HPDE6-E6E7 (cell line): Measurements from ENCODE around the gene OR2S2.
A peak's percentile ranks its signal among the peaks of the same experiment; 100 is the strongest.
"Not testable (repeated sequence)": the region's sequence is repeated elsewhere in the genome, so short reads cannot be mapped to it uniquely, and the experiment has no call there.

Experiments
- DNase-seq: peaks from one replicate; pipeline ENCODE4 v3.0.0; 2011; ENCODE audit warnings: missing footprints; ENCODE audit errors: extremely low spot score

OR2S2 gene

GRCh38 chr9:35933550-35934067, 24.3 kb downstream of the OR2S2 start:
- no peak for DNase-seq

DNA sequence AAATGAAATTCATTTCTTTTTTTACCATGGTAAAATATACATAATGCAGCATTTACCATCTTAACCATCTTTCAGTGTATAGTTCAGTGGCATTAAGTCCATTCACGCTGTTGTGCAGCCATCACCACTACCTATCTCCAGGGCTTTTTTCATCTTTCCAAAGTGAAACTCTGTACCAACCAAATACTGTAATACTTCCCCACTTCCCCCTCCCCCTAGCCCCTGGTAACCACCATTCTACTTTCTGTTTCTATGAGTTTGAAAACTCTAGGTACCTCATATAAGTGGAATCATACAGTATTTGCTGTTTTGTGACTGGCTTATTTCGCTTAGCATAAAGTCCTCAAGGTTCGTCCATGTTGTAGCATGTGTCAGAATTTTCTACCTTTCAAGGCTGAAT, 25.2 kb downstream of the OR2S2 start:
- DNase-seq: no peak

DNA sequence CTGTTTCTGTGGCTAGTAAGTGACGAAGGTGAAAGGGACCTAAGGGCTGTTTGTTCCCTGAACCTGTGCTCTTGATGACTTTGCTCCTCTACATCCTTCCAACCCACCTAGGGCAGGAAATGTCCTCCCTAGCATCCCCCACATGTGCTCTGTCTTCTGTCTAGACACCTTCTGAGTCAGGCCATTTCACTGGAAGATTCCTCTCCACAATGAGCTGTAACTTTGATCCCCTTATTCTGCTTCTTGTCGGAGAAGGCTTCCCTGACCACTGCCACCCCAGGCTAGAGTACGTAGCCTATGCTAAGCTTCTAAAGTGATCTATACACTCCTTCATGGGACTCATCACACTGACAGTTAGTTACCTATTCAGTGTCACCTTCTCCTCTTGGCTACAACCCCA, 27.0 kb downstream of the OR2S2 start:
- DNase-seq: no peak

DNA sequence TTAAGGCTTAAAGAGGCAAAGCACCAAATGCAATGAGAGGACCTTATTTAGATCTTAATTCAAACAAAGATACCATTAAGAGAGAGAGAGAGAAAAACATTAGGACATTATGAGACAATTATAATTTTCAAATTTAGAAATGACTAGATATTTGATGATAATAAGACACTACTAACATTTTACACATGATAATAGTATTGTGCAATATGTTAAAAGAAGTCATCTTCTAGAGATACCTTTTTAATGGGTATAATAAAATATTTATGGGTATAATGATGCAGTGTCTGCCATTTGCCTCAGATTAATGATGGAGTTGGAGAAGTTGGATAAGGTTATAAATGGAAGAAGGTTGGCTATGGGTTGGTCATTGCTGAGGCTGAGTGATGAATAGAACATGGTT, 27.4 kb downstream of the OR2S2 start:
- DNase-seq: no peak

GRCh38 chr9:35929453-35929718, 28.6 kb downstream of the OR2S2 start:
- DNase-seq: no peak

- no peak for DNase-seq
Observed at GRCh38 chr9:35928591-35929452, 29.1 kb downstream of the OR2S2 start.

DNA sequence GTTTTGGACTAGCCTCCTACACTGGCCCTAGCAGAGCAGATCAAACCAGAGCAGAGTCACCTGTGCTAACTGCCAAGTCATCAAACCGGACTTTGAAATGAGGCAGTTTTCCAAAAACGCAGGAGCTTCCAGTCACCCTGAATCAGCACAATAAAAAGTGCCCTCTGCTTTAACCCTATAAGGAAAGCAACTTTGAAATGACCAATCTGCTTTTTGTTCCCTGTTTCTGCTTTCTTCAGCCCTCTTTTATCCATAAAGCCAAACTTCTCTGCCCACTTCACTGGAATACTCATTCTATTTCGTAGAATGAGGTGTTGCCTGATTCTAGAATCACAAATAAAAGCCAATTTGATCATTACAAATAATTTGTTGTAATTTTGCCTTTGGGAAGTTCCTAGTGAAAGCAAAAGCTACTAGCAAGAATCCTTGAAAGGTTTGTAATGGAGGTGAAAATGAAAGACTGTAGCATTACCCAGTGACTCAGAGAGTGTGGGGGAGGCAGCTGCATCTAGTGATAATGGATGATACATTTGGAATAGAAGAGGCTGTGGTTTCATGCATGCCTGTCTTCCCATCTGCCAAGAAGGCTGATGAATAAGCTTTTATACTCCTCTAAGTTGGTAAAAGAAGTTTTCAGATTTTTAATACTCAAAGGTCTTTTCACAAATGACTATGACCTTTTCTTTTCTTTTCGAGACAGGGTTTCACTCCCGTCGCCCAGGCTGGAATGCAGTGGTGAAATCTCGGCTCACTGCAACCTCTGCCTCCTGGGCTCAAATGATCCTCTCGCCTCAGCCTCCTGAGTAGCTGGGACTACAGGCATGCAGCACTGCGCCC, 33.8 kb downstream of the OR2S2 start:
- DNase-seq: peak; percentile 84

DNA sequence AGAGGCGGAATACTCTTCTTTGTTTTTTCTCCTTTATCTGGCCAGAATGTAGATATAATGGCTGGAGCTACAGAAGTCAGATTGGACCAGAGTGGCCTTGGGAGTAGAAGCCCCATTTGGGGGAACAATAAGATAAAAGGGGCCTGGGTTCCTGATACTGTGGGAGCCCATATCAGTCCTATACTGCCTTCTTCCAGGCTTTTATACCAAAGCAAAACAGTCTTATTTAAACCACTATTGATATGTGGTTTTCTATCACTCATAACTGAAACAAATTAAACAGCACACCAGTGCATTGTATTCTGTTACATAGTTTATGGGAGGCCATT, 34.4 kb downstream of the OR2S2 start:
- no peak for DNase-seq

GRCh38 chr9:35920051-35920620, 37.8 kb downstream of the OR2S2 start:
- no peak for DNase-seq

GRCh38 chr9:35919212-35920008, 38.5 kb downstream of the OR2S2 start:
- no peak for DNase-seq

GRCh38 chr9:35918780-35919179, 39.2 kb downstream of the OR2S2 start:
- DNase-seq: no peak

DNA sequence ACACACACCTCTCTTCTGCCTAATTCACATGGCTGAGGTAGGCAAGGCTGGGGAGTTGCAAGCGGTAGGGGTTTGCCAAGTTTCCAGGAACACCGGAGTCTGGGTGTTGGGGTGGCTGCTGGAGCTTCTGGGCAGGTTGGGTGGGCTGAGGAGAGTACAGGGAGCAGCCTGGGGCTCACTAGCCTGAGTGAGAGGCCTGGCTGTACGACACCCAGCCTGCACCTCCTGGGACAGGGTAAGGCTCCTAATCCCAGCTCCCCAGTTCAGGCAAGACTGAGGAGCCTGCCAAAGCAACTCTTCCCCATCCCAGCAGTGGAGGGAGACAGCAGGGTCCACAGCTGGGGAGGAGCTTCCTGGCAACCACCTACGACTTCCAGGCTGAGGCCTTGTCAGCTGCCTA, 40.7 kb downstream of the OR2S2 start:
- DNase-seq: no peak

DNA sequence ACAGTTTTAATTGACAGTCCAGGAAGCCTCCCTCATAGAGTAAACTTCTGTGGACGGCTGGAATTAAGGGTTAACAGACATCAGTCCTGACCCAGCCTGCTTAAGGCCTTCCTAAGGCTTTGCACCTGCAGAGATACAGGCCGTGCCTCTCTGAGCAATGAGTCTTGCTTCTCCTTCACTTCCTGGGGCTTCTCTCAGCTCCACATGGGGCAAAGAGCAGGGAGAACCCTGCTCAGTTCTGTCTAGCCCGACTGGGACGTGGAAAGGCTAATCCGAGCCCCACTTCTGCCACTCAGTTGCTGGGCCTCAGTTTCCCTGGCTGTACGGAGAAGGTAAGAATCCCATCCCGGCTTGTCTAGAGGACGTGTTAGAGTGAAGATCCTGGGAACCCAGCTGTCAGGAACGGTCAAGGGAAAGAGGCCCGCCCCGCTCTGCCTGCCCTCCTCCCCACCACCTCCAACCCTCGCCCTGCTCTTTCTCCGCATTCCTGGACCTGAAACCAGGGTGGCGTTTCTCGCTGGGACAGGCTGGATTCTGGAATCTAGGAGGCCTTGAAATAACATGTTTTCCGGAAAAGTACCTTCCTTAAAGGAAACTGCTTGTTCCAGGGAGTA, 42.2 kb downstream of the OR2S2 start:
- DNase-seq: no peak

GRCh38 chr9:35914301-35914807, 43.6 kb downstream of the OR2S2 start:
- no peak for DNase-seq

DNA sequence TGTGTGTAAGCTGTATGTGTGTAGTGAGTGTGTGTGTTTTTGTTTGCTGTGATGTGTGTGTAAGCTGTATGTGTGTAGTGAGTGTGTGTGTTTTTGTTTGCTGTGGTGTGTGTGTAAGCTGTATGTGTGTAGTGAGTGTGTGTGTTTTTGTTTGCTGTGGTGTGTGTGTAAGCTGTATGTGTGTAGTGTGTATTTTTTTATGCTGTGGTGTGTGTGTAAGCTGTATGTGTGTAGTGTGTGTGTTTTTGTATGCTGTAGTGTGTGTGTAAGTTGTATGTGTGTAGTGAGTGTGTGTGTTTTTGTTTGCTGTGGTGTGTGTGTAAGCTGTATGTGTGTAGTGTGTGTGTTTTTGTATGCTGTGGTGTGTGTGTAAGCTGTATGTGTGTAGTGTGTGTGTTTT, 44.5 kb downstream of the OR2S2 start:
- not testable (repeated sequence) for DNase-seq

DNA sequence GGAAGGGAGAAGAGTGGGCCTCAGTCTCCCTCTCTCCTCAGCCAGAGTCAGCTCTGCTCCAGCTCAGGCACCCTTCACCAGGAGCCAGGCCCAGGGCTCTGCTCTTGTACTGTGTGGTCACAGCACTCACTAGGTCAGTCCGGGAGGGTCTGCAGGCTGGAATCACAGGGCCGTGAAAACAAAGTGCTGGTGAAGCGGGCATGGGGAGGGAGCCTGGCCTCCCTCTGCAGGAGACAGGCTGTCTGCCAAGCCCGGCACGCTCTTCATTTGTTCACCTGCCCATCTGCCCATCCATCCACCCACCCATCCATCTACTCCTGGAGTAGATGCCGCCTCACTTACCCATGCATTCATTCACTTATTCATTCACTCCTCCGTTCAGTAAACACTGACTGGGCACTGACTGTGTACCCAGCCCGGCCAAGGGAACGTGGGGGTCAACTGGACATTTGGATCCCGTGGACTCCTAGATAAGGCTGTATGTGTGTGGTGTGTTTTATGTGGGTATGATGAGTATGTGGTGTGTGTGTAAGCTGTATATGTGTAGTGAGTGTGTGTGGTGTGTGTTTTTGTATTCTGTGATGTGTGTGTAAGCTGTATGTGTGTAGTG, 45.1 kb downstream of the OR2S2 start:
- DNase-seq: no peak

GRCh38 chr9:35911690-35912089, 46.3 kb downstream of the OR2S2 start:
- no peak for DNase-seq

DNA sequence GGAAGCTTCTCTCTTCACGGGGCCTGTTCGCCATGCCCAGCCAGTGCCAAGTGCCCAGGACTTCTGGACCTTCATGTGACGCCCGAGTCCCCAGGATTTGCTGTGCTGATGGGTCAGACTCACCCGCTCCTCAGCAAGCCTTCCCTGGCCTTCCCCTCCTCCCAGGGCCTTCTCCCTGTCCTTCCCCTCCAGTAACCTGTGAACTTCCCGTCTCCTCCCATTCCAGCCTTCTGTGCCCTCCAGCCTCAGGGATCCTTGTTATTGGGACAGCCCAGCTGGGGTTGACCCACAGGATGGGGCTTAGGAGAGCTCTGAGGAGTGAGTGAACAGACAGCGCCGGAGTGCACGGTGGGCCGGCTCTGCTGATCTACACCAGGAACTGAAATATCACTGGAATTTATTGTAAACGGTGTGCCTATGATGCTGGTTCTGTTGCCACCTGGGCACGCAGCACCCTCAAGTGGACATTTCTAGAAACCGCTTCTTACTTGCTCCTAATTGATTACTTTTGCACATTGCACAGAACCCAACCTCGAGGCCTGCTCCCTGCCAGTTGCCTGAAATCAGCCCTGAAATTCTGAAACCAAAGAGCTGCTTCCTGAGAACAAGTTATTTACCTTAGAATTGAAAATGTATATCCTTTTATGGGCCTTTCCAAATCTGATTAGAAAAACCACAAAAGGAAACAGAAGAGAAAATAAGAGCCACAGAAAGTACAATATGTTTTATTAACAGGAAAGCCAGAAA, 47.2 kb downstream of the OR2S2 start:
- peak; percentile 61 for DNase-seq

DNA sequence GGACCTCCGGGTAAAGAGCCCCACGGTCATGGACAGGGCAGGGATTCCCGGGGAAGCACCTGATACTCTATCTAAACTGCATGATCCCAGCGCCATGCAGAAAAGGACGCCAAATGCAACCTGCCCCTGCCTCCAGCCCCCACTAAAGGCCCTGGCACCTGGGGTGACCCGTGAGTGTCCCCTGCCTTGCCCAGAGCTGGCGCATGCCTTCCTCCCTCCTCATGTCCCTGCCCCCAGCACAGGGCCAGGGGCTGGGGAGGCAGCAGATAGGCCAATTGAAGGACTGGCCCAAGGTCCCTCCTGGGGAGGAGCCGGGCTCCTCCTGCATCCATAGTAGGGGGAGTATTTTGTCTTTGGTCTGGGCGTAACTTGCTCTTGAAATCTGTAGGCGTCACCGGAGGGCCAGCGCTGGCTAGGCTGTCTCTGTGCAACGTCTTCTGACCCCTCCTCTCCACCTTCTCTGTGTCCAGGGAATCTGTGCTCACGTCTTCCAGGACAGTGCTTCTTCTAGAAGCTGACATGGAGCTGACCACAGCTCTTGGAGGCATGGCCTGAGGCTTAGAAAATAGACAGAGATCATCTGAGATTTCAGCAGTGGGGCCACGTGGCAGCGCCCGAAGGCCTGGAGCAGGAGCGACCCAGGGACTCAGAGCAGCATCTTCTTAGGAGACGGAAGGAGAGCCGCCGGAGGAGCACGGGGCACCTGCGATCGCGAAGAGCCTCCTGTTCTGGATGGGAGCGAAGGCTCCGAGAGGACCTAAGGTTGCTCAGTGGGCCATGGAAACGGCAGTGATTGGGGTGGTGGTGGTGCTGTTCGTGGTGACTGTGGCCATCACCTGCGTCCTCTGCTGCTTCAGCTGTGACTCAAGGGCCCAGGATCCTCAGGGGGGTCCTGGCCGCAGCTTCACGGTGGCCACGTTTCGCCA, 48.0 kb downstream of the OR2S2 start:
- DNase-seq: no peak
